Brain microvascular endothelial cell (primary cell): ENCODE data around the gene MYCN.

ENCODE experiments used
- DNase-seq: peaks from one replicate; pipeline ENCODE4 v3.0.0-alpha.2; 2020
- H3K27ac ChIP-seq: fragments of 250-450 bp; sonication (Bioruptor Pico); 2 replicates; pipeline ENCODE4 v1.5.1; 2020; ENCODE audit warnings: mild to moderate bottlenecking, moderate library complexity
- H3K27me3 ChIP-seq: fragments of 250-450 bp; sonication (Bioruptor Pico); replicated peaks from 2 replicates; pipeline ENCODE4 v1.5.1; 2020; ENCODE audit warnings: mild to moderate bottlenecking
- H3K36me3 ChIP-seq: fragments of 250-450 bp; sonication (Bioruptor Pico); replicated peaks from 2 replicates; pipeline ENCODE4 v1.5.1; 2020; ENCODE audit warnings: mild to moderate bottlenecking
- H3K4me3 ChIP-seq: 2 replicates; pipeline ENCODE4 v1.5.1; 2011; ENCODE audit warnings: low read depth, mild to moderate bottlenecking, control low read depth, low read length, moderate library complexity
- in situ Hi-C: cut with HindIII; loops from 2 replicates; pipeline ENCODE4 v1.10.0; 2017; ENCODE audit warnings: low sequenced_read_pairs, low pct_ligation_motif_present
- TF ChIP-seq, protein P1 (sequence below): IDR thresholded peaks from 2 replicates; pipeline ENCODE4 v1.5.1; 2011; ENCODE audit warnings: low read depth, mild to moderate bottlenecking, moderate library complexity, low read length, control low read depth, inconsistent platforms; ENCODE audit errors: missing control alignments

Gene MYCN

DNA sequence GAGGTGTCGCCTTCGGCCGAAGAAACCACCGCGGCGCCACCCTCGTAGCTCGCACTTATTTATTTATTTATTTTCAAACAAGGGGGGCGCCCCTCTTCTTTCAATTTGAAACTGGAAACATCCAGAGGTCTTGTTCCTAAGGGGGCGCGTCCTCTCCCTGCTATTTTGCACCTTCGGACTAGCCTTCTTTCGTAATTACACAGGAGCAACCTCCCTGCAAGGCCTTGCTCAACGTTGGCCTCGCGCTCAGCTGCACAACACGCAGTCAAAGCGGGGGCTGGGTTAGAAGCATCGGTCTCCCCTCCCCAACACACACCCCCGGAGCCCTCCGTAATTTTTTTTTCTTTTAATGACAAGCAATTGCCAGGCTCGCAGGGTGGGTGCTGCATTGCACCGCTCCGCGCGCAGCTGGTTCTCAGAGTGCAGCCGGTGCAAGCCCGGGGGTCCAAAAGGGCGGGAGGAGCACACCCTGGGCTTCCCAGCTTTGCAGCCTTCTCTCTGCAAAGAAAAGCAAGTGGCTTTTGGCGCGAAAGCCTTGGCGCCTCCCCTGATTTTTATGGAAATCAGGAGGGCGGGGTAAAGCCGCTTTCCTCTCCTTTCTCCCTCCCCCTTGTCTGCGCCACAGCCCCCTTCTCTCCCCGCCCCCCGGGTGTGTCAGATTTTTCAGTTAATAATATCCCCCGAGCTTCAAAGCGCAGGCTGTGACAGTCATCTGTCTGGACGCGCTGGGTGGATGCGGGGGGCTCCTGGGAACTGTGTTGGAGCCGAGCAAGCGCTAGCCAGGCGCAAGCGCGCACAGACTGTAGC is at the start of gene MYCN:
Gene MYCN (plus strand): TSS at position 697 of the 807 bp plus-strand sequence. CDS start 1,515 bp downstream, outside the sequence.
- peak; percentile 11 for DNase-seq
- Histone ChIP-seq H3K36me3 (no peaks in the 10 kb centered on the region), H3K27me3 (peaks cover 52% of the 10 kb centered on the region), H3K4me3 (peak within 1 kb of the TSS; percentile 30), H3K27ac (no peak within 1 kb of the TSS)
- in situ Hi-C loops = no loop called here
- TF ChIP-seq, protein P1, sequence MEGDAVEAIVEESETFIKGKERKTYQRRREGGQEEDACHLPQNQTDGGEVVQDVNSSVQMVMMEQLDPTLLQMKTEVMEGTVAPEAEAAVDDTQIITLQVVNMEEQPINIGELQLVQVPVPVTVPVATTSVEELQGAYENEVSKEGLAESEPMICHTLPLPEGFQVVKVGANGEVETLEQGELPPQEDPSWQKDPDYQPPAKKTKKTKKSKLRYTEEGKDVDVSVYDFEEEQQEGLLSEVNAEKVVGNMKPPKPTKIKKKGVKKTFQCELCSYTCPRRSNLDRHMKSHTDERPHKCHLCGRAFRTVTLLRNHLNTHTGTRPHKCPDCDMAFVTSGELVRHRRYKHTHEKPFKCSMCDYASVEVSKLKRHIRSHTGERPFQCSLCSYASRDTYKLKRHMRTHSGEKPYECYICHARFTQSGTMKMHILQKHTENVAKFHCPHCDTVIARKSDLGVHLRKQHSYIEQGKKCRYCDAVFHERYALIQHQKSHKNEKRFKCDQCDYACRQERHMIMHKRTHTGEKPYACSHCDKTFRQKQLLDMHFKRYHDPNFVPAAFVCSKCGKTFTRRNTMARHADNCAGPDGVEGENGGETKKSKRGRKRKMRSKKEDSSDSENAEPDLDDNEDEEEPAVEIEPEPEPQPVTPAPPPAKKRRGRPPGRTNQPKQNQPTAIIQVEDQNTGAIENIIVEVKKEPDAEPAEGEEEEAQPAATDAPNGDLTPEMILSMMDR = no peak

DNA sequence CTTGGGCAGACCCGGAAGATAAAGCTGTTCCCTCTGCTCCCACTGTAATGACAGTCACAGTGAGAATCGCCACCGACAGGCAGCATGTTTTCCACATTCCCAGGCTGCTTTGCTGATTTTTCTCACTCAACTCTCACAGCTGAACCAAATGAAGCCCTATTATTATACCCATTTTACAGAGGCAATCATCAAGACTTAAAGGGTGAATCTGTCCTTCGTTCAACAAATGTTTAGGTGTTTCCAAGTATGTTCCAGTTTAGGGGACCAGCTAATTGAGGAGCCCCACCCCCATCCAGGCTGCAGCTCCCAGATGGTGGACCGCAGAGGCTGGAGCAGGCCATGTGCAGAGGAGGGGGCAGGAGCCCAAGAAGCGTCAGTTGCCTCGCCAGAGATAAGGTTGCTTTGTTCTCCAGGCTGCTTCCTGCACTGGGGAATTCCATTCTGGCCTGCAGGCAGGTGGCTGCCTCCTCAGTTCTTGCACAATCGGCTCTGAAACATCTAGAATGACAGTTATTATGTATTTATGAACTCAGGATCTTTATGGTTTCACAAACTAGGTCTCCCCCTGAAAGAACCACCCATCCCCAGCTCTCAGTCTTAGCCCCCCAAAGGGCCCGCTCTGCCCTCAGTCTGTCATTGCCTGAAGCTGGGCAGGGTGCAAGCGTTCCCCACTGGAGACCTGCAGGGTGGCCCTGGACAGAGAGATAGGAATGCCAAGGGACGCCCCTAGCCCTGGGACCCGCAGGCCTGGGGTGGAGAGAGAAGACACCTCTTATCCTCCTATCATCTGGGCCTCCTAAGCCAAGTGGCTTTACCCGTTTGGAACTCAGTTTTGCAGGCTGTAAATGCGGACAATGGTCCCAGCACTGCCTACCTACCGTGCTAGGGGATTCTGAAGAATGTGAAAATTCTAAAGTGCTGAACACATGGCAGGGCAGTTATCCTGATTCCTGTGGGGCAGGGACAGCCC is 49.1 kb upstream of the MYCN start:
- Histone ChIP-seq H3K4me3 (no peak overlapping the region), H3K36me3 (no peaks in the 10 kb centered on the region), H3K27ac (no peak overlapping the region), H3K27me3 (no peaks in the 10 kb centered on the region)
- no peak for DNase-seq
- TF ChIP-seq, protein P1 = no peak
- in situ Hi-C loops = no loop called here

DNA sequence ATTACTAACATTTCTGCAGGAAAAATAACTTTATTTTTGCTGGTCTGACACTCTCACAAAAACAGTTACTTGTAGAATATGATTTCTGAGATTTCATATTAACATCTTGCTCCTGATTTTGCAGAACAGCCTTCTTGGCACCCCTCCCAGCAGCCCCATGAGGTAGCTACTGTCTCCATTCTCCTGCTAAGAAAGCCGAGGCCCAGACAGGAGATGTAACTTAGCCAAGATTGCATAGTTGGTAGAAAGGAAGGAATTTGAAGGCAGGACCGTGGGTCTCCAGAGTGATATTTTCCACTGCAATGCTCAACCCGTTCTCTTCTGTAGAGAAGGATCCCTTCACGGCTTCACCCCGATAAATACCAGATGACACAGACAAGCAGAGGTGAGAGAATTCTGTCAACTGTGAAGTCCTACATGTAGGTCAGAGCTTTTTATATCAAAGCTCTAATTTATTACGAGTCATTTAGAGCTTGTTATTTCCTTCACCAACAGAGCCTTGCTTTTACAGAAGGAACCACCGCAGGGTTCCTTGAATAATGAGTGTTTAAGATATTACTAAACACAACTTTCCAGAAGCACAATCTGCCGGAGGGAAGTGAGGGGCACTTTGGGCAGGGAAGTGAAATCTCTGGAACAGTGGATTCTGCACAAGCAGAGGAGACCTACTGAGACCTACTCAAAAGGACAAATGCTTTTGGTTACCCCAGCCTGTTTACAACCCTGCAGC is 48.0 kb upstream of the MYCN start:
- H3K4me3 ChIP-seq = no peak overlapping the region
- TF ChIP-seq, protein P1 = no peak
- in situ Hi-C loops = no loop called here
- H3K27ac ChIP-seq = no peak overlapping the region
- DNase-seq = no peak
- no peaks in the 10 kb centered on the region for H3K27me3 ChIP-seq
- no peaks in the 10 kb centered on the region for H3K36me3 ChIP-seq

DNA sequence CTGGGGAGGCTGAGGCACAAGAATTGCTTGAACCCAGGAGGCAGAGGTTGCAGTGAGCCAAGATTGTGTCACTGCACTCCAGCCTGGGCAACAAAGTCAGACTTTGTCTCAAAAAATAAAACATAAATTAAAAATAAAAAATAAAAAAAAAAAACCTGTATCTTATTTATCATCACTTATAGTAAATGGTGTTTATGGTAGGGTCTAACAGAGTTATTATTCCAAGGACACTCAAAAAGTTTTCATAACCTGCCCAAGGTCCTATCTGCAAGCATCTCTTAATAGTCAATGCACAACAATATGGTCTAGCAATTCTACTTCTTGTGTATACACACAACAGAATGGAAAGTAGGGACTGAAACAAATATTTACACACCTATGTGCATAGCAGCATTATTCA is 47.3 kb upstream of the MYCN start:
- Histone ChIP-seq H3K4me3 (no peak overlapping the region), H3K36me3 (no peaks in the 10 kb centered on the region), H3K27ac (no peak overlapping the region), H3K27me3 (no peaks in the 10 kb centered on the region)
- no peak for DNase-seq
- TF ChIP-seq, protein P1 = no peak
- in situ Hi-C loops = no loop called here

DNA sequence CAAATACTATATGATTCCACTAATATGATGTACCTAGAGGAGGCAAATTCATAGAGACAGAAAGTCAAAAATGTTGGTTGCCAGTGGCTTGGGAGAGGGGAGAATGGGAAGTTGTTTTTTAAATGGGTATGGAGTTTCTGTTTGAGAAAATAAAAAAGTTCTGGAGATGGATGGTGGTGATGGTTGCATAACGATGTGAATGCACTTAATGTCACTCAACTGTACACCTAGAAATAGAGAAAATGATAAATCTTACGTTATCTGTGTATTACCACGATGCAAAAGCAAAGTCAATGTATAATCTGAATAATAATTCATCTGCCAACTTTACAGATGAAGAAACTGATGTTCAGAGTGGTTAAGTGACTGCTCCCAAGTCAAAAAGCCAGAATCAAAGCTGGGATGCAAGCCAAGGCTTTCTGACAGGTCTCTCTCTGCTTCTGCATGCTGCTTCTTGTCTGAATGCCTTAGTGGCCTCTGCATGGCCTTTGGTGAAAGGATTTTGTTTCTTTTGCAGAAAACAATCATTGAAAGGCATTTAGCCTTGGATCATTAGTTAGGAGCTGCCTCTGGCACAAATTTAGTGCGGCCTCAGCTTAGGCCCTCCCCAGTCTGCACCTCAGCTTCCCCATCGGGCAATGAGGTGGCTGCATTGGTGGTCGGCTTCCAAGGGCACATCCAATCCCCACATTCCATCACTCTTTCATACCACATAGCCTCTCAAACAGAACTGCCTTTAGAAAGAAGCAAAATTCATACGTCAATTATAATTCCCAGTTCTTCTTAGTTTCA is 46.5 kb upstream of the MYCN start:
- Histone ChIP-seq H3K27ac (no peak overlapping the region), H3K27me3 (no peaks in the 10 kb centered on the region), H3K4me3 (no peak overlapping the region), H3K36me3 (no peaks in the 10 kb centered on the region)
- TF ChIP-seq, protein P1 = no peak
- in situ Hi-C loops = no loop called here
- DNase-seq = no peak
